ENCODE data around the gene PCGF6. TPM values are rescaled to one million over a fixed set of nuclear protein-coding genes. Genes with fewer than 3 reads are reported as not detected.

Gene PCGF6
- total RNA-seq, 1 experiment from 2014 or later: 19.2 TPM

GRCh38 chr10:103281753-103282152, 69.2 kb downstream of the PCGF6 start (continued):
- TF ChIP-seq AFF4 (CRISPR knock-in tag; IDR thresholded peaks at IDR 0.05; ENCODE audit: borderline replicate concordance) (0 out of 2 replicates have a peak, but pooled peaks have one; percentile 53), PRRX2 (CRISPR knock-in tag; IDR thresholded peaks at IDR 0.05) (0 out of 2 replicates have a peak, but pooled peaks have one; percentile 6), RELA (CRISPR knock-in tag; IDR thresholded peaks at IDR 0.05; ENCODE audit: borderline replicate concordance) (no peak), STAT6 (CRISPR knock-in tag; conservative IDR thresholded peaks at IDR 0.05; ENCODE audit: low read depth) (0 out of 2 replicates have a peak, but pooled peaks have one; percentile 84), ZNF425 (CRISPR knock-in tag; conservative IDR thresholded peaks at IDR 0.05) (no peak), ZSCAN18 (CRISPR knock-in tag; IDR thresholded peaks at IDR 0.05) (no peak), HMGXB4 (CRISPR knock-in tag; IDR thresholded peaks at IDR 0.05) (no peak), ZNF281 (CRISPR knock-in tag; IDR thresholded peaks at IDR 0.05) (peak; percentile 98), FOXJ3 (CRISPR knock-in tag; IDR thresholded peaks at IDR 0.05; ENCODE audit: borderline replicate concordance) (no peak), PRDM15 (CRISPR knock-in tag; IDR thresholded peaks at IDR 0.05) (no peak), NR2C2 (CRISPR knock-in tag; IDR thresholded peaks at IDR 0.05) (no peak), JAZF1 (CRISPR knock-in tag; IDR thresholded peaks at IDR 0.05) (no peak), IRF2 (CRISPR knock-in tag; IDR thresholded peaks at IDR 0.05; ENCODE audit: borderline replicate concordance, low read depth) (no peak), NFYB (CRISPR knock-in tag; conservative IDR thresholded peaks at IDR 0.05; ENCODE audit: low read depth) (no peak), USF2 (CRISPR knock-in tag; IDR thresholded peaks at IDR 0.05) (no peak), CTCF (IDR thresholded peaks at IDR 0.05) (no peak)
